Osteoblast (primary cell): Measurements from ENCODE around the gene CIZ1. TPM values are rescaled to one million over a fixed set of nuclear protein-coding genes. Genes with fewer than 3 reads are reported as not detected.

Experiments used
- DNase-seq: peaks from one replicate; pipeline ENCODE4 v3.0.0; 2011; ENCODE audit warnings: low spot score, mixed read lengths; ENCODE audit not compliant: insufficient read length; ENCODE audit errors: missing footprints
- H2AFZ ChIP-seq: 2 replicates; pipeline ENCODE4 v1.6.0; 2011; ENCODE audit warnings: mild to moderate bottlenecking, low read length
- H3K27ac ChIP-seq: 2 replicates; pipeline ENCODE4 v1.5.1; 2011; ENCODE audit warnings: mild to moderate bottlenecking, low read depth, low read length, moderate library complexity
- H3K27me3 ChIP-seq: 2 replicates; pipeline ENCODE4 v1.6.0; 2012; ENCODE audit warnings: mild to moderate bottlenecking, control low read depth, inconsistent platforms, low read length, moderate library complexity; ENCODE audit not compliant: insufficient read depth
- H3K36me3 ChIP-seq: 2 replicates; pipeline ENCODE4 v1.5.1; 2011; ENCODE audit warnings: mild to moderate bottlenecking, low read length, control low read depth, moderate library complexity; ENCODE audit not compliant: insufficient read depth
- H3K4me1 ChIP-seq: 2 replicates; pipeline ENCODE4 v1.5.1; 2011; ENCODE audit warnings: mild to moderate bottlenecking, low read length, control low read depth, moderate library complexity; ENCODE audit not compliant: insufficient read depth
- H3K4me2 ChIP-seq: 2 replicates; pipeline ENCODE4 v1.6.0; 2011; ENCODE audit warnings: mild to moderate bottlenecking, low read length; ENCODE audit not compliant: insufficient read depth
- H3K4me3 ChIP-seq: fragments of 200-600 bp; sonication (generic); 3 replicates; pipeline ENCODE4 v1.5.1; 2012; ENCODE audit warnings: mild to moderate bottlenecking, low read length, inconsistent platforms; ENCODE audit not compliant: insufficient read depth
- H3K79me2 ChIP-seq: 2 replicates; pipeline ENCODE4 v1.6.0; 2012; ENCODE audit warnings: mild to moderate bottlenecking, low read length, control low read depth, inconsistent platforms; ENCODE audit not compliant: insufficient read depth
- H3K9me3 ChIP-seq: 2 replicates; pipeline ENCODE4 v1.5.1; 2011; ENCODE audit warnings: low read depth, low read length, control low read depth
- H4K20me1 ChIP-seq: 2 replicates; pipeline ENCODE4 v1.6.0; 2012; ENCODE audit warnings: mild to moderate bottlenecking, low read length, control low read depth; ENCODE audit not compliant: insufficient read depth
- total RNA-seq: library from RNA; depleted of rRNA; stranded (reverse); fragments of >200 nt; gene quantifications from 2 replicates; pipeline ENCODE4 v1.2.3, GENCODE V29; 2012
- TF ChIP-seq, protein P1 (sequence below): IDR thresholded peaks from 2 replicates; pipeline ENCODE4 v1.5.1; 2011; ENCODE audit warnings: mild to moderate bottlenecking, low read depth, low read length, moderate library complexity; ENCODE audit errors: extremely low read depth

The CIZ1 gene
- total RNA-seq, 1 donor = 33.7 TPM

DNA sequence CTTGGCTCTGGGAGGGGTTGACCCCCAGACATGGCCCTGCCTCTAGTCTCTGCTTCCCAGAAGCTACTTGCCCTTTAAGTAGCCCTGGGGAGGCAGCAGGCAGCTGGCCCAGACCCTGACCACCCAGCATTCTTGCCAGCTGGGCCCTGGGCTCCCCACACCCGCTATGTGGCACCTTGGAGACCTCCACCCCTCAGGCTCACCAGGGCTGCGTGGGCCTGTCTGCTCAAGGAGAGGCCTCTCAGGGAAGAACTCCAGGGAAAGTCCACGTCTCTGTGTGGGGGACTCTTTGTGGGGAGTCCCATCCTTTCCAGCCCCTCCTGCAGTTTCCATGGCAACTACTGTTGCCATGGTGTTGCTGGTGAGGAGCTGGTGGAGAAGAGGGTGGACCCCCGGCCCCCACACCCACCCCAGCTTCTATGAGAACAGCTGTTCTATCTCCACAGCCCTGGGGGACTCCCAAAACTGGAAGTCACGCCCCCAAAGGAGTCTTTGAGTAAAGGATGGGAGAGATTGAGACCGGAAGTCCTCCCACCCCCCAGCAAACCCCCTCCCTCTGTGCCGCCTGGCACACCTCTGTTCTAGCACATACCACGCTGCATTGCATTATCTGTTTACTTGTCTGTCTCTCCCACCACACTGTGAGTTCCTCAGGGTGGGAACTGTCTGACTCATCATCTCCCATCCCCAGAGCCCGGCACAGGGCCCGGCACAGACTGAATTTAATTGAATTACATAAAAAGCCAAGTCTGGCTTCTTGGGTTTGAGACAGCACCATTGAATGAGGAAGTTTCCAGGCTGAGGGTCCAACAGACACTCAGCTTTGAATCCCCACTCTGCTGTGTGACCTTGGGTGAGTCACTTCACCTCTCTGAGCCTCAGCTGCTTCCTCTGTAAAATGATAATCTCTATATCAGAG is 24.4 kb upstream of the CIZ1 start:
- Histone ChIP-seq H4K20me1 (peaks cover 3% of the 10 kb centered on the region), H2AFZ (no peak overlapping the region), H3K4me1 (peaks cover 10% of the 10 kb centered on the region), H3K36me3 (no peaks in the 10 kb centered on the region), H3K9me3 (no peaks in the 10 kb centered on the region), H3K27ac (no peak overlapping the region), H3K27me3 (peaks cover 3% of the 10 kb centered on the region), H3K79me2 (no peaks in the 10 kb centered on the region), H3K4me2 (no peak overlapping the region), H3K4me3 (no peak overlapping the region)
- TF ChIP-seq, protein P1, sequence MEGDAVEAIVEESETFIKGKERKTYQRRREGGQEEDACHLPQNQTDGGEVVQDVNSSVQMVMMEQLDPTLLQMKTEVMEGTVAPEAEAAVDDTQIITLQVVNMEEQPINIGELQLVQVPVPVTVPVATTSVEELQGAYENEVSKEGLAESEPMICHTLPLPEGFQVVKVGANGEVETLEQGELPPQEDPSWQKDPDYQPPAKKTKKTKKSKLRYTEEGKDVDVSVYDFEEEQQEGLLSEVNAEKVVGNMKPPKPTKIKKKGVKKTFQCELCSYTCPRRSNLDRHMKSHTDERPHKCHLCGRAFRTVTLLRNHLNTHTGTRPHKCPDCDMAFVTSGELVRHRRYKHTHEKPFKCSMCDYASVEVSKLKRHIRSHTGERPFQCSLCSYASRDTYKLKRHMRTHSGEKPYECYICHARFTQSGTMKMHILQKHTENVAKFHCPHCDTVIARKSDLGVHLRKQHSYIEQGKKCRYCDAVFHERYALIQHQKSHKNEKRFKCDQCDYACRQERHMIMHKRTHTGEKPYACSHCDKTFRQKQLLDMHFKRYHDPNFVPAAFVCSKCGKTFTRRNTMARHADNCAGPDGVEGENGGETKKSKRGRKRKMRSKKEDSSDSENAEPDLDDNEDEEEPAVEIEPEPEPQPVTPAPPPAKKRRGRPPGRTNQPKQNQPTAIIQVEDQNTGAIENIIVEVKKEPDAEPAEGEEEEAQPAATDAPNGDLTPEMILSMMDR = no peak
- DNase-seq = peak; percentile 83

DNA sequence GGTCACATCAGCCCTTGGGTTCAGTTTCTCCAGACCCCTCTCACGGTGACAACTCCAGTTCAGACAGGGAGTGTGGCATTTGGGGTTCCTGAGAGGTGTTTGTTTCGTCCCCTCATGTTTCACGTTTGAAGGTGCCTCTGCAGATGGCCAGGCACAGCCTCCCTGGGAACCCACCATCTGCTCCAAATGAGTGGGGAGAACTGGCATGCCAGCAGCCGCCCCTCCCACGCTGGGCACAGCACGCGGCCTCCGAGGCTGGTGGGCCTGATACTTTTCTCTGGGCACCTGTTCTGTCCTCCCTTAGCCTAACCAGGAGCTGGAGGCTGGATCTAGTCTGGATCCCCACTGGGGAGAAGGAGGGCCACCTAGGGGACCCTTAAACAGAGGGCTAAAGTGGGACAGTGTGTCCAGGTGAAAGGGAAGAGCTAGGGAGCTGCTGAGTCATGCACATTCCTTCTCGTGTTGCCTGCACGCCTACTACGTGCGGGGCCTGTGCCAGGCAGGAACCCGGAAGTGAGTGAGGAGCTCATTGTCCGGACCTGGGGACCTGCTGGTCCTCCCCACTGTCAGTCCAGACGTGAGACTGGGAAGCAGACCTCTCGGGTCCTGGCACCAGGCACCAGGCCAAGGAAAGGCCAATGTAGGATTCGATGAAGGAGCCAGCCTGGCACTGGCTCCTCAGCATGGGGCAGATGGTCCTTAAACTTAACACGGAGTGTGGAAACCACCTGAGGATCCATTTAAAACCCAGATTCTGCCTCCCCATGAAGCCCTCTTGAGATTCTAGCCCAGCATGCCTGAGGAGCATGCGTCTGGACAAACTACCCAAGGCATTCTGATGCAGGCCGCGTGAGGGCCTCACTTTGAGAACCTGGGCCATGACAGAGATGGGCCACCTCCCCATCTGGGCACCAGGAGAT is 23.5 kb upstream of the CIZ1 start:
- no peak overlapping the region for H2AFZ ChIP-seq
- no peaks in the 10 kb centered on the region for H3K9me3 ChIP-seq
- H3K4me1 ChIP-seq = peaks cover 10% of the 10 kb centered on the region
- H3K79me2 ChIP-seq = no peaks in the 10 kb centered on the region
- H3K36me3 ChIP-seq = no peaks in the 10 kb centered on the region
- no peak overlapping the region for H3K4me2 ChIP-seq
- peak; percentile 76 for DNase-seq
- H3K4me3 ChIP-seq = no peak overlapping the region
- H3K27me3 ChIP-seq = peaks cover 3% of the 10 kb centered on the region
- TF ChIP-seq, protein P1 = no peak
- H4K20me1 ChIP-seq = peaks cover 3% of the 10 kb centered on the region
- no peak overlapping the region for H3K27ac ChIP-seq

DNA sequence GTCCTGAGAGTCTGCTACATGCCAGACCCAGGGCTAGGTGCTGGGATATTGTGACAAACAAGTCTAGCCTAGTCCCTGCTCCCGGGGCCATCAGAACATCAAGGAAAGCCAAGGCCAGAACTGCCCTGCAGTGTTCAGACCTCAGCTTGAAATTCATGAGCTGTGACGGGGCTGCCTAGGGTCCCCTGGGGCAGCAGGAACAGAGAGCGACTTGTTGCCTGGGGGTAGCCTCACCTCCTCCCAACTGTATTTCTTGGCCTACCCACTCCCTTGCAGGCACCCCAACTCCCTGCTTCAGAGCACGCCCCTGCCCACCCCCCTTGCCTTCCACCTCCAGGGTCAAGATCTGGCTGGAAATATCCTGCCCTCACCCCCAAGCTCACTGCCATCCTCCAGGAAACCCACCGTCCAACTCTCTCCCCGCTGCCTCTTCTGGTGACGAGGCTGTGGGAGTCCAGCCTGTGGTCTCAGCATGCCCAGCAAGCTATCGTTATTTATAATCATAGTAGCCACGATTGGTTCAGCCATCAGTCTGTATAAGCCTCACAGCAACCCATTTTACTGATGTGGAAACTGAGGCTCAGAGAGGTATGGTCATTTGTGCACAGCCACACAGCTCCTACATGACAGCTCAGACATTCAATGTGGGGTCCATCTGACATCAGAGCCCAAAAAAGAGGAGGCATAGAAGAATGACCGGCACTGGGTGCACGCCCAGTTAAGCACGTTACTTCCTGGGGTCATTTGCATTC is 22.6 kb upstream of the CIZ1 start:
- Histone ChIP-seq H3K4me1 (peaks cover 10% of the 10 kb centered on the region), H3K36me3 (no peaks in the 10 kb centered on the region), H4K20me1 (peaks cover 3% of the 10 kb centered on the region), H3K9me3 (no peaks in the 10 kb centered on the region), H2AFZ (no peak overlapping the region), H3K27me3 (peaks cover 3% of the 10 kb centered on the region), H3K27ac (no peak overlapping the region), H3K79me2 (no peaks in the 10 kb centered on the region), H3K4me3 (no peak overlapping the region), H3K4me2 (no peak overlapping the region)
- DNase-seq = peak; percentile 62
- TF ChIP-seq, protein P1 = no peak
